GM19239 (cell line): Measurements from ENCODE around the gene PYGB.

Experiments
- DNase-seq: peaks from one replicate; pipeline ENCODE4 v3.0.0; 2011; ENCODE audit warnings: low spot score; ENCODE audit not compliant: insufficient read length
- FAIRE-seq: peaks from 2 replicates; lab custom pipeline; 2011; peaks lifted over from hg19 to GRCh38; lab: Jason Lieb, UNC

PYGB gene

GRCh38 chr20:25290646-25291431 is 43.0 kb downstream of the PYGB start:
- DNase-seq (no peak), FAIRE-seq (no peak)

- DNase-seq (no peak), FAIRE-seq (no peak)
These were observed 43.7 kb downstream of the PYGB start for GRCh38 chr20:25291432-25292133.

- no peak for FAIRE-seq
- no peak for DNase-seq
These were observed 44.4 kb downstream of the PYGB start for GRCh38 chr20:25292176-25292891.

GRCh38 chr20:25293507-25293906 is 45.6 kb downstream of the PYGB start:
- DNase-seq (no peak), FAIRE-seq (no peak)

GRCh38 chr20:25293910-25294458 is 46.1 kb downstream of the PYGB start:
- DNase-seq, result no peak
- no peak for FAIRE-seq

- DNase-seq (peak; percentile 59), FAIRE-seq (no peak)
These were observed 46.8 kb downstream of the PYGB start for GRCh38 chr20:25294459-25295385.

GRCh38 chr20:25295386-25296093 is 47.7 kb downstream of the PYGB start:
- DNase-seq, result no peak
- no peak for FAIRE-seq

- FAIRE-seq (peak; percentile 84), DNase-seq (peak; percentile 62)
These were observed 48.5 kb downstream of the PYGB start for GRCh38 chr20:25296094-25297093.

GRCh38 chr20:25297141-25297905 is 49.4 kb downstream of the PYGB start:
- FAIRE-seq (peak; percentile 88), DNase-seq (peak; percentile 71)

- DNase-seq (no peak), FAIRE-seq (no peak)
These were observed 51.9 kb downstream of the PYGB start for GRCh38 chr20:25299806-25300205.

- FAIRE-seq (no peak), DNase-seq (no peak)
These were observed 52.7 kb downstream of the PYGB start for GRCh38 chr20:25300496-25301170.

GRCh38 chr20:25301357-25301920 is 53.6 kb downstream of the PYGB start:
- FAIRE-seq (no peak), DNase-seq (no peak)

- FAIRE-seq (no peak), DNase-seq (no peak)
These were observed 54.7 kb downstream of the PYGB start for GRCh38 chr20:25302596-25302995.

GRCh38 chr20:25303292-25304024 is 55.6 kb downstream of the PYGB start:
- DNase-seq (no peak), FAIRE-seq (no peak)

- DNase-seq, result no peak
- FAIRE-seq, result no peak
These were observed 56.2 kb downstream of the PYGB start for GRCh38 chr20:25304025-25304549.
